Osteoblast (primary cell): ENCODE measurements around the gene MVK. TPM values are rescaled to one million over a fixed set of nuclear protein-coding genes. Genes with fewer than 3 reads are reported as not detected.
A peak's percentile ranks its signal among the peaks of the same experiment; 100 is the strongest.

Experiments used
- DNase-seq: peaks from one replicate; pipeline ENCODE4 v3.0.0; 2011; ENCODE audit warnings: low spot score, mixed read lengths; ENCODE audit not compliant: insufficient read length; ENCODE audit errors: missing footprints
- H2AFZ ChIP-seq: 2 replicates; pipeline ENCODE4 v1.6.0; 2011; ENCODE audit warnings: mild to moderate bottlenecking, low read length
- H3K27ac ChIP-seq: 2 replicates; pipeline ENCODE4 v1.5.1; 2011; ENCODE audit warnings: mild to moderate bottlenecking, low read depth, low read length, moderate library complexity
- H3K27me3 ChIP-seq: 2 replicates; pipeline ENCODE4 v1.6.0; 2012; ENCODE audit warnings: mild to moderate bottlenecking, control low read depth, inconsistent platforms, low read length, moderate library complexity; ENCODE audit not compliant: insufficient read depth
- H3K36me3 ChIP-seq: 2 replicates; pipeline ENCODE4 v1.5.1; 2011; ENCODE audit warnings: mild to moderate bottlenecking, low read length, control low read depth, moderate library complexity; ENCODE audit not compliant: insufficient read depth
- H3K4me1 ChIP-seq: 2 replicates; pipeline ENCODE4 v1.5.1; 2011; ENCODE audit warnings: mild to moderate bottlenecking, low read length, control low read depth, moderate library complexity; ENCODE audit not compliant: insufficient read depth
- H3K4me2 ChIP-seq: 2 replicates; pipeline ENCODE4 v1.6.0; 2011; ENCODE audit warnings: mild to moderate bottlenecking, low read length; ENCODE audit not compliant: insufficient read depth
- H3K4me3 ChIP-seq: fragments of 200-600 bp; sonication (generic); 3 replicates; pipeline ENCODE4 v1.5.1; 2012; ENCODE audit warnings: mild to moderate bottlenecking, low read length, inconsistent platforms; ENCODE audit not compliant: insufficient read depth
- H3K79me2 ChIP-seq: 2 replicates; pipeline ENCODE4 v1.6.0; 2012; ENCODE audit warnings: mild to moderate bottlenecking, low read length, control low read depth, inconsistent platforms; ENCODE audit not compliant: insufficient read depth
- H3K9me3 ChIP-seq: 2 replicates; pipeline ENCODE4 v1.5.1; 2011; ENCODE audit warnings: low read depth, low read length, control low read depth
- H4K20me1 ChIP-seq: 2 replicates; pipeline ENCODE4 v1.6.0; 2012; ENCODE audit warnings: mild to moderate bottlenecking, low read length, control low read depth; ENCODE audit not compliant: insufficient read depth
- total RNA-seq: library from RNA; depleted of rRNA; stranded (reverse); fragments of >200 nt; gene quantifications from 2 replicates; pipeline ENCODE4 v1.2.3, GENCODE V29; 2012
- TF ChIP-seq, protein P1 (sequence below): IDR thresholded peaks from 2 replicates; pipeline ENCODE4 v1.5.1; 2011; ENCODE audit warnings: mild to moderate bottlenecking, low read depth, low read length, moderate library complexity; ENCODE audit errors: extremely low read depth

Gene MVK
- total RNA-seq, 1 donor, result 31.1 TPM

DNA sequence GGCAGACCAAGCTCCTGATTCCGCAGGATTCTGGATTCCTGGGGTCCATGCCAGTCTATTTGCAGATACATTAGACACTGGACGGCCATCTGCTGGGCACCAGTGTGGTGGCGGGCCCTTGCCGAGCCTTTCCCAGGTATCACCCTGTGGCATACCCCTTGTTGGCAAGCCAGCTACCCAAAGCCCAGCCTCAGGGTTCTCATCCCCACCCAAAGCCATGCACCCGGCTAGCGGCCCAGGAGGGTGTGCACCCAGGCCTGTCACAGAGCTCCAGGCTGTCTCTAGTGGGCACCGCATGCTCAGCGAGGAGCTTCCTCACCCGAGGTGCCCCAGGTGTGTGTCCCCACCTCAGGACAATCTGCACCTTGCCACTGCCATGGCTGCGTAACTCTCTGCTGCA, 14.0 kb upstream of the MVK start:
- H3K36me3 ChIP-seq, result peaks cover 3% of the 10 kb centered on the region
- no peak overlapping the region for H3K27ac ChIP-seq
- TF ChIP-seq, protein P1, sequence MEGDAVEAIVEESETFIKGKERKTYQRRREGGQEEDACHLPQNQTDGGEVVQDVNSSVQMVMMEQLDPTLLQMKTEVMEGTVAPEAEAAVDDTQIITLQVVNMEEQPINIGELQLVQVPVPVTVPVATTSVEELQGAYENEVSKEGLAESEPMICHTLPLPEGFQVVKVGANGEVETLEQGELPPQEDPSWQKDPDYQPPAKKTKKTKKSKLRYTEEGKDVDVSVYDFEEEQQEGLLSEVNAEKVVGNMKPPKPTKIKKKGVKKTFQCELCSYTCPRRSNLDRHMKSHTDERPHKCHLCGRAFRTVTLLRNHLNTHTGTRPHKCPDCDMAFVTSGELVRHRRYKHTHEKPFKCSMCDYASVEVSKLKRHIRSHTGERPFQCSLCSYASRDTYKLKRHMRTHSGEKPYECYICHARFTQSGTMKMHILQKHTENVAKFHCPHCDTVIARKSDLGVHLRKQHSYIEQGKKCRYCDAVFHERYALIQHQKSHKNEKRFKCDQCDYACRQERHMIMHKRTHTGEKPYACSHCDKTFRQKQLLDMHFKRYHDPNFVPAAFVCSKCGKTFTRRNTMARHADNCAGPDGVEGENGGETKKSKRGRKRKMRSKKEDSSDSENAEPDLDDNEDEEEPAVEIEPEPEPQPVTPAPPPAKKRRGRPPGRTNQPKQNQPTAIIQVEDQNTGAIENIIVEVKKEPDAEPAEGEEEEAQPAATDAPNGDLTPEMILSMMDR, result no peak
- H3K79me2 ChIP-seq, result no peaks in the 10 kb centered on the region
- H3K4me2 ChIP-seq, result no peak overlapping the region
- H4K20me1 ChIP-seq, result no peaks in the 10 kb centered on the region
- peak; percentile 62 for DNase-seq
- H3K4me3 ChIP-seq, result no peak overlapping the region
- H3K9me3 ChIP-seq, result no peaks in the 10 kb centered on the region
- H3K27me3 ChIP-seq, result peaks cover 8% of the 10 kb centered on the region
- no peak overlapping the region for H2AFZ ChIP-seq
- H3K4me1 ChIP-seq, result peaks cover 10% of the 10 kb centered on the region

DNA sequence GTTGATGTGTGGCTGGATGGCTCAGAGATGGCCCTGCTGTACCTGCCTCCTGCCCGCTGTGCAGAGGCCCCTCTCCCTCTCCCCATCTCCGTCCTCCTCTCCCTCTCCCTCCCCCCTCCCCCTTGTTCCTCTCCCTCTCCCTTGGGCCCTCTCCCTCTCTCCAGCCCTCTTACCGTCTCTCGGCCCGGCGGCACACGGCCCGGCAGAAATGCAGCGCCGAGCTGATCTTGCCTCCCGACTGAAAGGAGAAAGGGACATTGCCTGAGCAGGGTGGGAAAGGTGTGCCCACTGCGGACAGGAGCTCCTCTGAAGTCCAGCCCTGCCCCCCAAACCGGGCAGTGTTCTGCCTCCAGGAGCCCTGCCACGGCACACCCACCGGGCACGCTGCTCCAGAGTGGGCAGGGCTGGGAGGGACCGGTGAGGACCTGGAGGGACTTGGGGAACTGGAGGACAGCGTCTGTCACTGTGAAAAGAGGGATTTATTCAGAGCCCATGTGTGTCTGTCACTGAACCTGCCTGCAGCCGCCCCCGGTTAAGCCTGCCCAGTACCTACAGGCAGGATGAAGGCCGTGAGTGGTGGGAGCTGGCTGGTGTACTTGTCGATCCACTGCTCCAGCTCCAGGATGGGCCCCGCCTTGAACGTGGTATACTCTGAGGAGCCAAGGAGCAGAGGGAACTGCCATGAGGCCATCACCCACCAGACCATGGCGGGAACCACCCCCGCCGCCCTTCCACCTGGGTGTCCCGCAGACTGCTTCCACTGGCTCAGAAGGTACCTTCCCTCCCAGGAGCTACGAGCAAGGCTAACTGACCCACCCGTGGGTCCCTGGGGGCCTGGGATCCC, 12.5 kb upstream of the MVK start:
- H3K27ac ChIP-seq, result no peak overlapping the region
- no peaks in the 10 kb centered on the region for H4K20me1 ChIP-seq
- no peaks in the 10 kb centered on the region for H3K79me2 ChIP-seq
- no peaks in the 10 kb centered on the region for H3K9me3 ChIP-seq
- H3K4me2 ChIP-seq, result no peak overlapping the region
- no peaks in the 10 kb centered on the region for H3K27me3 ChIP-seq
- TF ChIP-seq, protein P1, result no peak
- peaks cover 10% of the 10 kb centered on the region for H3K4me1 ChIP-seq
- peak; percentile 65 for DNase-seq
- no peak overlapping the region for H2AFZ ChIP-seq
- peaks cover 8% of the 10 kb centered on the region for H3K36me3 ChIP-seq
- no peak overlapping the region for H3K4me3 ChIP-seq

DNA sequence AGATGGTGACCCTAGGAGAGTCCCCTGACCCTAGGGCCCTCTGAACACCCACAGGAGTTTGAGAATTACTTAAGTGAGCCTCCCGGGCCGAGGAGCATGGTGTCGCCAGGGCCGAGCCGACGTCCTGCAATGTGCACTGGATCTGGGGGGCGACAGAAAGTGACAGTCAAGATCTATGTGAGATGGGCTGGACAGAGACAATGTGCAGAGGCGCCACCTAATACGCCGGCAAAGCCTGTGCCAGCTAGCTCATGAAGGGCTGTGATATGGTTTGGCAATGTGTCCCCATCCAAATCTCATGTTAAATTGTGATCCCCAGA, 11.9 kb upstream of the MVK start:
- Histone ChIP-seq H3K4me1 (peaks cover 10% of the 10 kb centered on the region), H4K20me1 (no peaks in the 10 kb centered on the region), H3K9me3 (no peaks in the 10 kb centered on the region), H3K4me3 (no peak overlapping the region), H3K4me2 (no peak overlapping the region), H3K27me3 (no peaks in the 10 kb centered on the region), H2AFZ (no peak overlapping the region), H3K79me2 (no peaks in the 10 kb centered on the region), H3K27ac (no peak overlapping the region), H3K36me3 (peaks cover 8% of the 10 kb centered on the region)
- no peak for DNase-seq
- TF ChIP-seq, protein P1, result no peak

DNA sequence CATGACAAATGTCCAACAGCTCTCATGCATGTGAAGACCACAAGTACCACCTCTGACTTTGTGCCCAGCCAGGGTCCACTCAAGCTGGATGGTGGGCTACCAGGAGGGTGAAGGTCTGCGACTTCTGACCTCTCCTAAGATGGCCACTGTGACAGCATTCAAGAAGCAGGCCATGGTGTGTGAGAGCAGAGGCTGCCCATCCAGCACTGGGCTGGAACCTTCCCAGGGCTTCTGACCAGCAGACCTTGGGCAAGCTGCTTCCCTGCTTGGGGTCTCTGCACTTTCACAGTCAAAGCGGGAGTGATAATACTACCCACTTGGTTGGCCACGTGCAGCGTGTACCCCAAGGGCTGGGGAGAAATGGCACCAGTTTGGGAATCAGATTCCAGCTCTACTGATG, 10.7 kb upstream of the MVK start:
- TF ChIP-seq, protein P1, result no peak
- no peak overlapping the region for H3K27ac ChIP-seq
- H2AFZ ChIP-seq, result no peak overlapping the region
- no peak overlapping the region for H3K4me3 ChIP-seq
- peaks cover 10% of the 10 kb centered on the region for H3K4me1 ChIP-seq
- H3K9me3 ChIP-seq, result no peaks in the 10 kb centered on the region
- H3K36me3 ChIP-seq, result peaks cover 8% of the 10 kb centered on the region
- no peaks in the 10 kb centered on the region for H3K27me3 ChIP-seq
- H3K79me2 ChIP-seq, result no peaks in the 10 kb centered on the region
- no peaks in the 10 kb centered on the region for H4K20me1 ChIP-seq
- peak; percentile 58 for DNase-seq
- no peak overlapping the region for H3K4me2 ChIP-seq
